Measurements from ENCODE around the gene KCNK16. TPM values are rescaled to one million over a fixed set of nuclear protein-coding genes. Genes with fewer than 3 reads are reported as not detected.
"Not testable (repeated sequence)": the region's sequence is repeated elsewhere in the genome, so short reads cannot be mapped to it uniquely, and the experiment has no call there.

Gene KCNK16
- total and polyA plus RNA-seq, 4 donors = not detected

GRCh38 chr6:39294133-39294532 lies 28.4 kb downstream of the KCNK16 start:
- WGBS, 2 donors = 62 to 71% methylated on average over 5 of the region's 5 CpGs
- Histone ChIP-seq H3K9ac (ENCODE audit: insufficient read depth in 1 of 2, low read length in 2 of 2) (no peak overlapping the region), H3K36me3 (ENCODE audit: control insufficient read depth in 4 of 4, insufficient read depth in 4 of 4, low read length in 4 of 4) (no peaks in the 10 kb centered on the region), H3K27me3 (ENCODE audit: control insufficient read depth in 3 of 3, insufficient read depth in 3 of 3, low read length in 2 of 3) (peaks cover 0 to 3% (median 0%) of the 10 kb centered on the region in 3 donors), H3K27ac (ENCODE audit: low read depth in 1 of 2, low read length in 1 of 2) (no peak overlapping the region), H3K4me1 (ENCODE audit: control insufficient read depth in 5 of 5, insufficient read depth in 5 of 5, low read length in 5 of 5) (peaks cover 0 to 21% (median 2%) of the 10 kb centered on the region in 5 donors), H3K4me3 (no peak overlapping the region), H3K9me3 (ENCODE audit: control insufficient read depth in 4 of 4, insufficient read depth in 3 of 4, low read length in 3 of 4) (no peaks in the 10 kb centered on the region)
- DNase-seq (no peak), ATAC-seq (ENCODE audit: insufficient read depth, low FRiP score) (no peak)
- TF ChIP-seq CTCF (IDR thresholded peaks at IDR 0.05; ENCODE audit: control extremely low read depth, extremely low read depth) = no peak

DNA sequence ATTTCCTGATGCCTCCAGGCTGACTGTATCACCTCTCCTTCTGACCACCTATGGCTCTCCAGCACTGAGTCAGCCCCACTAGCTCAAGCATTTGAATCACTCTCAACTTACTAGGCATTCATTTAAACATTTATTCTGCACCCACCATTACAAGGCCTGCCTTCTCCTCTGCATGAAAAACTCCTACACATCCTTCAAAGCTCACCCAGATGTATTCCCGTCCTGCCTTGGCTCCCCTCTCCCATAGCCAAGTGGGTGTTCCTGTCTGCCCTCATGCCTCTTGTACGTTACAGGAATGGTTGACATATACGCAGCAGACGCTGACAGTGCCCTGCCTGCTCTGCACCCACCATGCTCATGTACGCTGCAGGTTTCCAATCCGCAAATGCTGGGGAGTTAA lies 29.9 kb downstream of the KCNK16 start:
- TF ChIP-seq CTCF (IDR thresholded peaks at IDR 0.05; ENCODE audit: control extremely low read depth, extremely low read depth) = no peak
- no peak overlapping the region for H3K9ac ChIP-seq (ENCODE audit: insufficient read depth in 1 of 2, low read length in 2 of 2)
- H3K9me3 ChIP-seq (ENCODE audit: control insufficient read depth in 4 of 4, insufficient read depth in 3 of 4, low read length in 3 of 4) = no peaks in the 10 kb centered on the region
- DNase-seq (no peak), ATAC-seq (ENCODE audit: insufficient read depth, low FRiP score) (no peak)
- no peak overlapping the region for H3K27ac ChIP-seq (ENCODE audit: low read depth in 1 of 2, low read length in 1 of 2)
- peaks cover 0 to 3% (median 0%) of the 10 kb centered on the region in 3 donors for H3K27me3 ChIP-seq (ENCODE audit: control insufficient read depth in 3 of 3, insufficient read depth in 3 of 3, low read length in 2 of 3)
- H3K4me3 ChIP-seq = no peak overlapping the region
- H3K4me1 ChIP-seq (ENCODE audit: control insufficient read depth in 5 of 5, insufficient read depth in 5 of 5, low read length in 5 of 5) = peaks cover 0 to 21% (median 2%) of the 10 kb centered on the region in 5 donors
- no peaks in the 10 kb centered on the region for H3K36me3 ChIP-seq (ENCODE audit: control insufficient read depth in 4 of 4, insufficient read depth in 4 of 4, low read length in 4 of 4)
- WGBS, 2 donors = 93 to 96% methylated on average over 6 of the region's 6 CpGs

DNA sequence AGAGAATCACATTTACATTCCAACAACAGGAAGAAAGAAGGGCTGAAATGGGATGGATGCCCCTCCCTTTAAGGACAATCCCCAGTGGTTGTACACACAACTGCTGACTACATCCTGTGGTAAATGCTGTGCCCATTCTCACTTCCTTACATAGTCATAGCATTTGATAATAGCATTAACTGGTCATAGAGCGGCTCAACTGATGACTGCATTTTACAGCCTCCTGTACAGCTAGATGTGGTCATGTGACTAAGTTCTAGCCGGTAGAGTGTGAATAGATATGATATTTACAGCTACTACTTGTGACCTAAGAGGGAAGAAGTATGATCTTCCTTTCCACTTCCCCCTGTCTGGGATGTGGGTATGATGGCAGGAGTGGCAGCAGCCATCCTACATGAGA lies 33.0 kb downstream of the KCNK16 start:
- Histone ChIP-seq H3K27ac (ENCODE audit: low read depth in 1 of 2, low read length in 1 of 2) (no peak overlapping the region), H3K9me3 (ENCODE audit: control insufficient read depth in 4 of 4, insufficient read depth in 3 of 4, low read length in 3 of 4) (no peaks in the 10 kb centered on the region), H3K4me3 (no peak overlapping the region), H3K27me3 (ENCODE audit: control insufficient read depth in 3 of 3, insufficient read depth in 3 of 3, low read length in 2 of 3) (peaks cover 0 to 3% (median 0%) of the 10 kb centered on the region in 3 donors), H3K4me1 (ENCODE audit: control insufficient read depth in 5 of 5, insufficient read depth in 5 of 5, low read length in 5 of 5) (no peaks in the 10 kb centered on the region), H3K9ac (ENCODE audit: insufficient read depth in 1 of 2, low read length in 2 of 2) (no peak overlapping the region), H3K36me3 (ENCODE audit: control insufficient read depth in 4 of 4, insufficient read depth in 4 of 4, low read length in 4 of 4) (no peaks in the 10 kb centered on the region)
- ATAC-seq (ENCODE audit: insufficient read depth, low FRiP score) = no peak
- no peak for DNase-seq
- no peak for TF ChIP-seq CTCF (IDR thresholded peaks at IDR 0.05; ENCODE audit: control extremely low read depth, extremely low read depth)
- WGBS, 2 donors = 76 to 80% methylated on average over 2 of the region's 2 CpGs

DNA sequence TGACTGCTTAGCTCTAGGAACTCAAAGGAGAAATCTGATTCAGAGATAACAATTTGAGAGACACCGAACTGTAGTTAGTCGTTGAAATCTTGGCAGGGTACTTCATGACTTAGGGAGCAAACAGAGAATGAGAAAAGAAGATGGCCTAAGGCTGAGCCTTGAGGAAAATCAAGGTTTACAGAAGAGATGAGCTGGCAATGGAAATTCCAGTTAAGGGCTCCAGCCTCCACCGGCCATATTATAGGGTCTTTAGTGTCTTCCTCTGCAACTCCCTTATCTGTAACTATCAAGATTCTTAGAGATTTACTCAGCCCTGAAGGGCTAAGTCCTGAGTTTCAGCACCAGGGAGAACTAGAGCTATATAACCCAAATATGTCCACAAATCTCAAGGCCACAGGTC lies 34.9 kb downstream of the KCNK16 start:
- Histone ChIP-seq H3K27me3 (ENCODE audit: control insufficient read depth in 3 of 3, insufficient read depth in 3 of 3, low read length in 2 of 3) (peaks cover 0 to 3% (median 0%) of the 10 kb centered on the region in 3 donors), H3K9ac (ENCODE audit: insufficient read depth in 1 of 2, low read length in 2 of 2) (no peak overlapping the region), H3K4me1 (ENCODE audit: control insufficient read depth in 5 of 5, insufficient read depth in 5 of 5, low read length in 5 of 5) (no peaks in the 10 kb centered on the region), H3K27ac (ENCODE audit: low read depth in 1 of 2, low read length in 1 of 2) (no peak overlapping the region), H3K9me3 (ENCODE audit: control insufficient read depth in 4 of 4, insufficient read depth in 3 of 4, low read length in 3 of 4) (no peaks in the 10 kb centered on the region), H3K4me3 (no peak overlapping the region), H3K36me3 (ENCODE audit: control insufficient read depth in 4 of 4, insufficient read depth in 4 of 4, low read length in 4 of 4) (no peaks in the 10 kb centered on the region)
- DNase-seq (no peak), ATAC-seq (ENCODE audit: insufficient read depth, low FRiP score) (no peak)
- WGBS, 2 donors = 94 to 95% methylated on average over 3 of the region's 3 CpGs
- TF ChIP-seq CTCF (IDR thresholded peaks at IDR 0.05; ENCODE audit: control extremely low read depth, extremely low read depth) = no peak

DNA sequence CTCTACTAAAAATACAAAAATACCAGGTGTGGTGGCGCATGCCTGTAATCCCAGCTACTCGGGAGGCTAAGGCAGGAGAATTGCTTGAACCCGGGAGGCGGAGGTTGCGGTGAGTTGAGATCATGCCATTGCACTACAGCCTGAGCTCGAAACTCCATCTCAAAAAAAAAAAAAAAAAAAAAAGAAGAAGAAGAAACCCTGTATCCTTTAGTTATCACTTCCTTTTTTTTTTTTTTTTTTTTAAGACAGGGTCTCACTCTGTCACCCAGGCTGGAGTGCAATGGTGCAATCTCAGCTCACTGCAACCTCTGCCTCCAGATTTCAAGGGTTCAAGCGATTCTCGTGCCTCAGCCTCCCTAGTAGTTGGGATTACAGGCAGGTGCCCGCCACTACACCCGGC lies 35.9 kb downstream of the KCNK16 start:
- H3K4me3 ChIP-seq; DNase-seq; ATAC-seq (ENCODE audit: insufficient read depth, low FRiP score); H3K4me1 ChIP-seq (ENCODE audit: control insufficient read depth in 5 of 5, insufficient read depth in 5 of 5, low read length in 5 of 5); H3K36me3 ChIP-seq (ENCODE audit: control insufficient read depth in 4 of 4, insufficient read depth in 4 of 4, low read length in 4 of 4); H3K27ac ChIP-seq (ENCODE audit: low read depth in 1 of 2, low read length in 1 of 2); H3K9ac ChIP-seq (ENCODE audit: insufficient read depth in 1 of 2, low read length in 2 of 2); H3K9me3 ChIP-seq (ENCODE audit: control insufficient read depth in 4 of 4, insufficient read depth in 3 of 4, low read length in 3 of 4); H3K27me3 ChIP-seq (ENCODE audit: control insufficient read depth in 3 of 3, insufficient read depth in 3 of 3, low read length in 2 of 3): not testable (repeated sequence)
- 47 to 68% methylated on average over 6 to 10 of the region's 10 CpGs for WGBS, 2 donors

Data from lung (tissue), 12 donors.